Measurements from ENCODE around the gene FBXL13.

DNA sequence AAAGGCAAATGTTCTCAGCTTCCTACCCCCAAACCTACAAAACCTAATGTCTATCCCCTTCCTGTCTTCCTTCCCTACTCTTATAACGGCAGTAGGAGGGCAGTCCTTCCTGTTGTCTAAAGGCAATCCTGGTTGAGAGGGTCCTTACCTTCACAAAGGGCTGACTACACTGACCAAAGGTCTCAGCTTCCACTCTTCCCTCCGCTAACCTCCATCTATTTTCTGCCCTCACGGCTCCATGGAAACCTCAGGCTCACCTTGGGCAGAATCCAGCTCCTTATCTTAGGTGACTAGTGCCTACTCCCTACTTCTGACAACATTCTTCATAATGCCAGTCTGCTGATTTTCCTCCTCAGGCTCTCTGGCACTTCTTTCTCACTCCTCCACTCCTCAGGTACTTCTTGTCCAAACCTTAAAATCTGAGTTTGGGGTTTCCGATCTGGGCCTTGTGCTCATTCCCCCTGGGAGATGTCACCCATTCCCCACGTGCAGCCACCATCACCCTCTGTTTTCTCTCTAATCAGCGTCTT is 542 bp downstream of the FBXL13 start:
- no peak for TF ChIP-seq EZH2 (IDR thresholded peaks at IDR 0.05; ENCODE audit: borderline replicate concordance, insufficient read depth, low read length, poor library complexity, severe bottlenecking)
- TF ChIP-seq, protein P1, sequence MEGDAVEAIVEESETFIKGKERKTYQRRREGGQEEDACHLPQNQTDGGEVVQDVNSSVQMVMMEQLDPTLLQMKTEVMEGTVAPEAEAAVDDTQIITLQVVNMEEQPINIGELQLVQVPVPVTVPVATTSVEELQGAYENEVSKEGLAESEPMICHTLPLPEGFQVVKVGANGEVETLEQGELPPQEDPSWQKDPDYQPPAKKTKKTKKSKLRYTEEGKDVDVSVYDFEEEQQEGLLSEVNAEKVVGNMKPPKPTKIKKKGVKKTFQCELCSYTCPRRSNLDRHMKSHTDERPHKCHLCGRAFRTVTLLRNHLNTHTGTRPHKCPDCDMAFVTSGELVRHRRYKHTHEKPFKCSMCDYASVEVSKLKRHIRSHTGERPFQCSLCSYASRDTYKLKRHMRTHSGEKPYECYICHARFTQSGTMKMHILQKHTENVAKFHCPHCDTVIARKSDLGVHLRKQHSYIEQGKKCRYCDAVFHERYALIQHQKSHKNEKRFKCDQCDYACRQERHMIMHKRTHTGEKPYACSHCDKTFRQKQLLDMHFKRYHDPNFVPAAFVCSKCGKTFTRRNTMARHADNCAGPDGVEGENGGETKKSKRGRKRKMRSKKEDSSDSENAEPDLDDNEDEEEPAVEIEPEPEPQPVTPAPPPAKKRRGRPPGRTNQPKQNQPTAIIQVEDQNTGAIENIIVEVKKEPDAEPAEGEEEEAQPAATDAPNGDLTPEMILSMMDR (IDR thresholded peaks at IDR 0.05; ENCODE audit: poor library complexity, severe bottlenecking), result no peak
- TF ChIP-seq POLR2AphosphoS5 (IDR thresholded peaks at IDR 0.05), result no peak
- no peak for TF ChIP-seq RAD21 (conservative IDR thresholded peaks at IDR 0.05)

Measured in neural cell (in vitro differentiated cells).